Fibroblast of pulmonary artery (primary cell): Measurements from ENCODE around the gene PRKRA.
"Not testable (repeated sequence)": the region's sequence is repeated elsewhere in the genome, so short reads cannot be mapped to it uniquely, and the experiment has no call there.

Source experiments
- DNase-seq: peaks from one replicate; pipeline ENCODE4 v3.0.0-alpha.2; 2010; ENCODE audit warnings: low read depth
- H3K4me3 ChIP-seq: replicated peaks from 2 replicates; pipeline ENCODE4 v1.5.1; 2011; ENCODE audit warnings: low read depth, mild to moderate bottlenecking, control low read depth, low read length, moderate library complexity
- CTCF ChIP-seq: IDR thresholded peaks from 2 replicates; pipeline ENCODE4 v1.5.1; 2011; ENCODE audit warnings: mild to moderate bottlenecking, control low read depth, low read length, inconsistent platforms; ENCODE audit errors: missing control alignments

PRKRA gene

DNA sequence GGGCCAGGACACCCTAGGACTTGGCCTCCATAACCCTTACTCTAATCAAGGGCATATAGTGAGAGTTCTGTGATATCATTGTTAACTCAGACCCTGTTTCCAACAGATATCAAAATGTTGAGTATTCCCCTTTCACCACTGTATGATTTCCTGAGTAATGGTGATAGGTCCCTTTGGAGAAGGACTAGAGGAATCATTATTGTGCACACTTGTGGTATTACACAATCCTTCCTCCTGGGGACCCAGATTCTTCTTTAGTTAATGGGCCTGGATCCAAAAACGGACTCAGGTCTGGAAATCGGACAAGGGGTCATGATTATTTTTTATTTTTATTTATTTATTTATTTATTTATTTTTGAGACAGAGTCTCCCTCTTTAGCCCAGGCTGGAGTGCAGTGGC, 23.5 kb downstream of the PRKRA start:
- no peak overlapping the region for H3K4me3 ChIP-seq
- DNase-seq, result no peak
- no peak for TF ChIP-seq CTCF

GRCh38 chr2:178426388-178426787, 24.6 kb downstream of the PRKRA start:
- peak; percentile 29 for DNase-seq
- H3K4me3 ChIP-seq, result no peak overlapping the region
- TF ChIP-seq CTCF, result no peak

DNA sequence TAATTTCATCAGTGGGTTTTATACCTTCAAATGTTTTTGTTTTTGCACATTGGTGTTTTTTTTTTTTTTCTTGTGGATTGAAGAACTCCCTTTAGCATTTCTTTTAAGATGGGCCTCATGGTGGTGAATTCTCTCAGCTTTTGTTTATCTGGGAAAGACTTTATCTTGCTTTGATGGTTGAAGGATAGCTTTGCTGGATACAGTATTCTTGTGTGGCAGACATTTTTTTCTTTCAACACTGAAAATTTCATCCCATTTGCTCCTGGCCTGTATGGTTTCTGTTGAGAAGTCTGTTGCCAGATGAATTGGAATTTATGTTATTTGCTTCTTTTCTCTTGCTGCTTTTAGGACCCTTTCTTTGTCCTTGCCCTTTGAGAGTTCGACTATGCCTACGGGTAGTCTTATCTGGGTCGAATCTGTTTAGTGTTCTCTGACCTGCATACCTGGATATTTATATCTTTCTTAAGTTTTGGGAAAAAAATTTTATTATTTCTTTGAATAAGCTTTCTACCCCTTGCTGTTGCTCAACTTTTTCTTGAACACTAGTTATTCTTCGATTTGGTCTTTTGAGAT, 25.6 kb downstream of the PRKRA start:
- no peak overlapping the region for H3K4me3 ChIP-seq
- no peak for DNase-seq
- no peak for TF ChIP-seq CTCF

DNA sequence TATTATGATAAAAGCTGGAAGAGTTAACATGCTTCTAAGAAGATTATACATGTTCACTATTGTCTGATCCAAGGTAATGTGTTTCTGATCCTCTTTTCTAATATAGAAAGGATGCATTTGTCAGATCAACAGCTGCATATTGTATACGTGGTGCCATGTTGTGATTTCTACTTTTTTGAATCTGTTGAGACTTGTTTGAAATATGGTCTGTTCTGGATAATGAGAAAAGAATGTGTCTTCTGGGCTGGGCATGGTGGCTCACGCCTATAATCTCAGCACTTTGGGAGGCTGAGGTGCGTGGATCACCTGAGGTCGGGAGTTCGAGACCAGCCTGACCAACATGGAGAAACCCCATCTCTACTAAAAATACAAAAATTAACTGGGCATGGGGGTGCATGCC, 27.2 kb downstream of the PRKRA start:
- not testable (repeated sequence) for H3K4me3 ChIP-seq, DNase-seq

GRCh38 chr2:178422097-178422496, 28.9 kb downstream of the PRKRA start:
- H3K4me3 ChIP-seq, result no peak overlapping the region
- no peak for DNase-seq
- no peak for TF ChIP-seq CTCF

GRCh38 chr2:178420463-178420999, 30.4 kb downstream of the PRKRA start:
- no peak overlapping the region for H3K4me3 ChIP-seq
- no peak for DNase-seq
- TF ChIP-seq CTCF, result no peak

DNA sequence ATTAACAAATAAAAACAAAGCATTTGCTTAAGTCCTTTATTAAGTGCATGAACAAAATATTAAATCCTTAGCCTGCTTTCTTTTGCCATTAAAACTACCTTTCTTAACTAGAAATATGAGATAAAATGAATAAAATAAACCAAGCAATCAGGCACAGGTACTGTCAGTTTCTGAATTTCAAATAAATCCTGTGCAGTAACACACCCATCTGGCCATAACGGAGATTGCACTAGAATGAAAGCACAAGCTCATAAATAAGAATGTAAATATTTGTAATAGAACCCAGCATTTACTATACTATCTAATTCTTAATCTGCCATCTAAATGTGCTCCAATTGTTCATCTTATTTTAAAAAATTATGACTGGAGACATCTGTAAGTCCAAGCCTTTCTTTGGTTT, 31.9 kb downstream of the PRKRA start:
- TF ChIP-seq CTCF, result peak; percentile 45
- no peak overlapping the region for H3K4me3 ChIP-seq
- DNase-seq, result peak; percentile 59
